Astrocyte (in vitro differentiated cells and primary cell): ENCODE data around the gene HES7.

Experiments used
- EZH2 ChIP-seq: IDR thresholded peaks from 2 replicates; pipeline ENCODE4 v1.6.1; 2012; ENCODE audit warnings: mild to moderate bottlenecking, low read length, inconsistent platforms; ENCODE audit not compliant: insufficient read depth
- TF ChIP-seq, protein P1 (sequence below): IDR thresholded peaks from 2 replicates; pipeline ENCODE4 v1.5.1; 2011; ENCODE audit warnings: low read depth, mild to moderate bottlenecking, inconsistent platforms, low read length, moderate library complexity; ENCODE audit not compliant: insufficient read depth

- TF ChIP-seq EZH2: no peak
- TF ChIP-seq, protein P1, sequence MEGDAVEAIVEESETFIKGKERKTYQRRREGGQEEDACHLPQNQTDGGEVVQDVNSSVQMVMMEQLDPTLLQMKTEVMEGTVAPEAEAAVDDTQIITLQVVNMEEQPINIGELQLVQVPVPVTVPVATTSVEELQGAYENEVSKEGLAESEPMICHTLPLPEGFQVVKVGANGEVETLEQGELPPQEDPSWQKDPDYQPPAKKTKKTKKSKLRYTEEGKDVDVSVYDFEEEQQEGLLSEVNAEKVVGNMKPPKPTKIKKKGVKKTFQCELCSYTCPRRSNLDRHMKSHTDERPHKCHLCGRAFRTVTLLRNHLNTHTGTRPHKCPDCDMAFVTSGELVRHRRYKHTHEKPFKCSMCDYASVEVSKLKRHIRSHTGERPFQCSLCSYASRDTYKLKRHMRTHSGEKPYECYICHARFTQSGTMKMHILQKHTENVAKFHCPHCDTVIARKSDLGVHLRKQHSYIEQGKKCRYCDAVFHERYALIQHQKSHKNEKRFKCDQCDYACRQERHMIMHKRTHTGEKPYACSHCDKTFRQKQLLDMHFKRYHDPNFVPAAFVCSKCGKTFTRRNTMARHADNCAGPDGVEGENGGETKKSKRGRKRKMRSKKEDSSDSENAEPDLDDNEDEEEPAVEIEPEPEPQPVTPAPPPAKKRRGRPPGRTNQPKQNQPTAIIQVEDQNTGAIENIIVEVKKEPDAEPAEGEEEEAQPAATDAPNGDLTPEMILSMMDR: no peak
These were observed 16.4 kb upstream of the HES7 start for GRCh38 chr17:8140065-8141029.
